CD14-positive monocyte (primary cell): ENCODE data around the gene ARMC9. TPM values are rescaled to one million over a fixed set of nuclear protein-coding genes. Genes with fewer than 3 reads are reported as not detected.

Experiments
- DNase-seq, 3 donors: peaks; one replicate each; pipeline ENCODE4 v3.0.0-alpha.2; 2011 to 2022
- H2AFZ ChIP-seq: 2 replicates; pipeline ENCODE4 v1.6.0; 2012; ENCODE audit warnings: mild to moderate bottlenecking, low read depth, low read length, inconsistent platforms; ENCODE audit not compliant: insufficient read depth, poor library complexity, severe bottlenecking
- H3K27ac ChIP-seq, 2 donors: 1 replicate in 1 of 2; 2 replicates in 1 of 2; pipeline ENCODE4 v1.5.1; 2012 to 2013; ENCODE audit warnings: low read length in 2 of 2, control low read depth in 1 of 2, inconsistent platforms in 1 of 2, low read depth in 1 of 2, mild to moderate bottlenecking in 1 of 2
- H3K27me3 ChIP-seq, 2 donors: one replicate each; pipeline versions ENCODE4 v1.6.0 to v1.6.1; 2011 to 2013; ENCODE audit warnings: low read length in 2 of 2; ENCODE audit not compliant: control insufficient read depth in 2 of 2, insufficient read depth in 2 of 2
- H3K36me3 ChIP-seq, 2 donors: replicated peaks in 1 of 2; 1 replicate in 1 of 2; 2 replicates in 1 of 2; pipeline versions ENCODE4 v1.5.1 to v1.6.1; 2012 to 2013; ENCODE audit warnings: low read length in 2 of 2, control low read depth in 1 of 2, inconsistent platforms in 1 of 2, mild to moderate bottlenecking in 1 of 2; ENCODE audit not compliant: insufficient read depth in 2 of 2, control insufficient read depth in 1 of 2
- H3K4me1 ChIP-seq, 2 donors: 1 replicate in 1 of 2; 2 replicates in 1 of 2; pipeline versions ENCODE4 v1.5.1 to v1.6.1; 2012 to 2013; ENCODE audit warnings: low read length in 2 of 2, control low read depth in 1 of 2, inconsistent platforms in 1 of 2, mild to moderate bottlenecking in 1 of 2, moderate library complexity in 1 of 2; ENCODE audit not compliant: insufficient read depth in 2 of 2, control insufficient read depth in 1 of 2
- H3K4me2 ChIP-seq: replicated peaks from 2 replicates; pipeline ENCODE3; 2012; ENCODE audit warnings: low read length, moderate library complexity, mild to moderate bottlenecking; ENCODE audit not compliant: poor library complexity, severe bottlenecking; ENCODE audit errors: extremely low read depth
- H3K4me3 ChIP-seq, 3 experiments: fragments of 200-600 bp in 1 of 3; sonication (generic) in 1 of 3; replicated peaks in 1 of 3; 1 replicate in 2 of 3; 2 replicates in 1 of 3; pipeline ENCODE4 v1.5.1; 2011 to 2013; ENCODE audit warnings: low read length in 3 of 3, mild to moderate bottlenecking in 3 of 3, control low read depth in 2 of 3, low read depth in 2 of 3, inconsistent platforms in 1 of 3, moderate library complexity in 1 of 3
- H3K79me2 ChIP-seq: 2 replicates; pipeline ENCODE4 v1.6.0; 2012; ENCODE audit warnings: mild to moderate bottlenecking, control low read depth, inconsistent platforms, low read length, moderate library complexity; ENCODE audit not compliant: insufficient read depth
- H3K9ac ChIP-seq: 2 replicates; pipeline ENCODE4 v1.6.0; 2017; ENCODE audit warnings: low read length, mild to moderate bottlenecking; ENCODE audit not compliant: insufficient read depth, poor library complexity, severe bottlenecking
- H3K9me3 ChIP-seq, 2 donors: replicated peaks in 1 of 2; 1 replicate in 1 of 2; 2 replicates in 1 of 2; pipeline versions ENCODE4 v1.5.1 to v1.6.1; 2012 to 2013; ENCODE audit warnings: low read length in 2 of 2, control low read depth in 1 of 2; ENCODE audit not compliant: control insufficient read depth in 1 of 2, insufficient read depth in 1 of 2
- H4K20me1 ChIP-seq: 2 replicates; pipeline ENCODE4 v1.6.0; 2012; ENCODE audit warnings: mild to moderate bottlenecking, low read length, control low read depth, moderate library complexity; ENCODE audit not compliant: insufficient read depth
- H3K27ac Mint-ChIP-seq, 7 donors: one replicate each; pipeline ENCODE4 v1.8.0; 2020; ENCODE audit warnings: mild to moderate bottlenecking in 7 of 7, mixed read lengths in 7 of 7, moderate library complexity in 6 of 7, inconsistent platforms in 2 of 7
- H3K27me3 Mint-ChIP-seq, 3 donors: one replicate each; pipeline ENCODE4 v1.8.0; 2021 to 2022; ENCODE audit warnings: low read depth in 3 of 3, mild to moderate bottlenecking in 3 of 3, mixed read lengths in 3 of 3, moderate library complexity in 3 of 3, inconsistent platforms in 1 of 3
- H3K36me3 Mint-ChIP-seq, 2 donors: one replicate each; pipeline ENCODE4 v1.8.0; 2020; ENCODE audit warnings: mixed read lengths in 2 of 2, inconsistent platforms in 1 of 2, mild to moderate bottlenecking in 1 of 2
- H3K4me1 Mint-ChIP-seq: one replicate; pipeline ENCODE4 v1.8.0; 2020; ENCODE audit warnings: mild to moderate bottlenecking, mixed read lengths
- H3K4me3 Mint-ChIP-seq, 2 donors: one replicate each; pipeline ENCODE4 v1.8.0; 2020; ENCODE audit warnings: mild to moderate bottlenecking in 2 of 2, mixed read lengths in 2 of 2, moderate library complexity in 1 of 2
- H3K9me3 Mint-ChIP-seq, 7 donors: one replicate each; pipeline ENCODE4 v1.8.0; 2020 to 2022; ENCODE audit warnings: mixed read lengths in 7 of 7, mild to moderate bottlenecking in 6 of 7, moderate library complexity in 6 of 7, inconsistent platforms in 2 of 7
- CTCF ChIP-seq: fragments of 200-600 bp; IDR thresholded peaks from one replicate; pipeline ENCODE4 v1.8.0; 2022; ENCODE audit warnings: antibody characterized with exemption, mild to moderate bottlenecking
- WGBS: methylation state at CpG from one replicate; pipeline ENCODE4 v1.1.5; 2013; ENCODE audit warnings: missing lambda C conversion rate; ENCODE audit not compliant: insufficient coverage; 5-methylcytosine and 5-hydroxymethylcytosine counted together
- intact Hi-C, 2 donors: fragments of 100-400 bp; cut with micrococcal nuclease; formaldehyde crosslinking; loops; one replicate each; pipeline versions ENCODE4 v1.15.0 to v1.15.1; 2023
- polyA plus RNA-seq, 3 donors: library from polyadenylated mRNA; depleted of rRNA in 1 of 3; unstranded in 2 of 3; stranded (reverse) in 1 of 3; fragments of 300-500 nt in 2 of 3; fragments of >200 nt in 1 of 3; fragmentation: Illumina TruSeq in 2 of 3; gene quantifications; 1 replicate in 2 of 3; 2 replicates in 1 of 3; pipeline ENCODE4 v1.2.3, GENCODE V29; 2012 to 2021

The ARMC9 gene
- polyA plus RNA-seq, 3 donors = 0.07 to 0.27 TPM; not detected in 1

- peaks cover 46 to 52% of the 10 kb centered on the region in 2 donors for H3K4me1 ChIP-seq
- no peak overlapping the region for H3K27ac ChIP-seq
- H3K4me3 Mint-ChIP-seq = no peak overlapping the region
- H3K9ac ChIP-seq = no peak overlapping the region
- intact Hi-C loops = loop anchor here in 1 of 2 donors (5.0 kb wide), 1 partner anchor 114 kb away; no protein-coding TSS in a partner anchor
- H3K9me3 Mint-ChIP-seq = peaks cover 0 to 2% (median 0%) of the 10 kb centered on the region in 7 donors
- DNase-seq = no peak
- H3K79me2 ChIP-seq = no peaks in the 10 kb centered on the region
- H3K27me3 ChIP-seq = no peaks in the 10 kb centered on the region
- H2AFZ ChIP-seq = no peak overlapping the region
- no peak overlapping the region for H3K27ac Mint-ChIP-seq
- WGBS = 93% methylated on average over 7 of the region's 8 CpGs
- H3K4me1 Mint-ChIP-seq = peaks cover 47% of the 10 kb centered on the region
- peaks cover 0 to 4% (median 2%) of the 10 kb centered on the region in 3 donors for H3K27me3 Mint-ChIP-seq
- H3K36me3 ChIP-seq = no peaks in the 10 kb centered on the region
- no peaks in the 10 kb centered on the region for H4K20me1 ChIP-seq
- no peak for TF ChIP-seq CTCF
- no peak overlapping the region for H3K4me2 ChIP-seq
- H3K4me3 ChIP-seq = no peak overlapping the region
- H3K36me3 Mint-ChIP-seq = no peaks in the 10 kb centered on the region
- no peaks in the 10 kb centered on the region for H3K9me3 ChIP-seq
Measured at GRCh38 chr2:231298091-231298490, 99.7 kb downstream of the ARMC9 start.

GRCh38 chr2:231299267-231299666, 100.8 kb downstream of the ARMC9 start:
- H2AFZ ChIP-seq = no peak overlapping the region
- peak overlapping the region in 1 of 2 donors; percentile 77 for H3K4me3 Mint-ChIP-seq
- peak; percentile 51 to 65 (median 54) for DNase-seq

More at GRCh38 chr2:231299267-231299666, 100.8 kb downstream of the ARMC9 start:
- Histone ChIP-seq H3K9me3 (no peaks in the 10 kb centered on the region), H3K4me2 (peak overlapping the region; percentile 53), H4K20me1 (no peaks in the 10 kb centered on the region), H3K4me3 (peak overlapping the region in 1 of 3 experiments; percentile 13), H3K9ac (no peak overlapping the region), H3K4me1 (peaks cover 42 to 48% of the 10 kb centered on the region in 2 donors), H3K36me3 (no peaks in the 10 kb centered on the region), H3K27ac (peak overlapping the region in 1 of 2 donors; percentile 39), H3K79me2 (no peaks in the 10 kb centered on the region), H3K27me3 (no peaks in the 10 kb centered on the region)
- H3K4me1 Mint-ChIP-seq = peaks cover 41% of the 10 kb centered on the region
- peaks cover 0 to 2% (median 0%) of the 10 kb centered on the region in 7 donors for H3K9me3 Mint-ChIP-seq
- peak; percentile 22 for TF ChIP-seq CTCF
- peak overlapping the region; percentile 67 to 84 (median 82) for H3K27ac Mint-ChIP-seq
- no peaks in the 10 kb centered on the region for H3K36me3 Mint-ChIP-seq
- WGBS = 15% methylated on average over 7 of the region's 7 CpGs
- H3K27me3 Mint-ChIP-seq = peaks cover 0 to 2% (median 1%) of the 10 kb centered on the region in 3 donors
- intact Hi-C loops = loop anchor here in 1 of 2 donors (5.0 kb wide), 1 partner anchor 113 kb away; no protein-coding TSS in a partner anchor
